Parathyroid adenoma (tissue), 2 donors: ENCODE measurements around the gene ORMDL1.

ENCODE experiments used
- H2AFZ ChIP-seq: fragments of 300-600 bp; sonication (generic); one replicate; pipeline ENCODE4 v1.7.0; 2017; ENCODE audit warnings: antibody characterized with exemption, mild to moderate bottlenecking
- H3K27ac ChIP-seq: fragments of 300-600 bp; sonication (generic); one replicate; pipeline ENCODE4 v1.7.0; 2017
- H3K27me3 ChIP-seq: fragments of 300-600 bp; sonication (generic); one replicate; pipeline ENCODE4 v1.7.0; 2017; ENCODE audit warnings: low read length; ENCODE audit not compliant: control insufficient read depth, insufficient read depth
- H3K36me3 ChIP-seq: fragments of 300-600 bp; sonication (generic); one replicate; pipeline ENCODE4 v1.7.0; 2017; ENCODE audit warnings: low read length; ENCODE audit not compliant: control insufficient read depth, insufficient read depth
- H3K4me1 ChIP-seq: fragments of 300-600 bp; sonication (generic); one replicate; pipeline ENCODE4 v1.7.0; 2017; ENCODE audit warnings: control low read depth
- H3K4me2 ChIP-seq: fragments of 300-600 bp; sonication (generic); one replicate; pipeline ENCODE4 v1.7.0; 2017; ENCODE audit warnings: low read length
- H3K4me3 ChIP-seq: fragments of 300-600 bp; sonication (generic); one replicate; pipeline ENCODE4 v1.7.0; 2017; ENCODE audit warnings: low read depth, low read length
- H3K79me2 ChIP-seq: fragments of 300-600 bp; sonication (generic); one replicate; pipeline ENCODE4 v1.7.0; 2017; ENCODE audit warnings: control low read depth
- H3K9ac ChIP-seq: fragments of 300-600 bp; sonication (generic); one replicate; pipeline ENCODE4 v1.7.0; 2017; ENCODE audit warnings: mild to moderate bottlenecking
- H3K9me3 ChIP-seq: fragments of 300-600 bp; sonication (generic); one replicate; pipeline ENCODE4 v1.7.0; 2017; ENCODE audit warnings: low read length; ENCODE audit not compliant: control insufficient read depth
- CTCF ChIP-seq: fragments of 300-600 bp; sonication (generic); IDR thresholded peaks from one replicate; pipeline ENCODE4 v1.7.0; 2017; ENCODE audit warnings: antibody characterized with exemption, mild to moderate bottlenecking
- donor health status: primary hyperparathyroidism.

Gene ORMDL1

DNA sequence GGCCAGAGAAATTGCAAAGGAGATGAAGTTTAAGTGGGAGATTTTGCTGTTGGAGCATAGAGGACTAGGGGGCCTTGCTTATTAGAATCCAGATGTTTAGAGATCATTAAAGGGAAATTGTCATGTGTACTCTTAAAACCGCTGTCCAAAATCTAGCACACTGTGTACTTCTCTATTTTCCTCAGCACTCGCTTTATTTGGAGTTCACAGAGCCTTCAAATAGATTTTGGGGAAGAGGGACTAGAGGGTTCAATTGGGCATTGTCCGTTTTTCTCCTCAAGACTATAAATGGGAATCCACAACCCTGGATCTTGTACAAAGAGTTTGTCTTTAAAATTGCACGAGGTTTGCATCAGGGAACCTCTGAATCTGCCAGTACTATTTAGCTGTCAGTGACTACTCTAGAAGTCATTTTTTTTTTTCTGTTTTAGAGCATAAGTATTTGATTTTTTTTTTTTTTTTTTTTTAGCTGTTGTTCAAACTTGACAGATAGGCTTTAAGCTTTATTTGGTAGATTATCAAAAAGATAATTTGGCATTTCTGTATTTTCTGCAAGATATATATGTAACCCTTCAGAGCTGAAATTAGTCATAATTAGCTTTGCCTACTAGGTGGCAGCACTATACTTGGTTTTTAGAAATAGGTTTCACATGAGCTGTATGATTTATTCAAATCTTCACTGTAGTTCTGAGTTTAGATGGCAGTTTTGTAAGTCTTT, 14.3 kb upstream of the ORMDL1 start:
- Histone ChIP-seq H3K9me3 (no peaks in the 10 kb centered on the region), H3K4me1 (no peaks in the 10 kb centered on the region), H3K4me2 (no peak overlapping the region), H3K36me3 (no peaks in the 10 kb centered on the region), H3K9ac (no peak overlapping the region), H3K79me2 (no peaks in the 10 kb centered on the region), H3K4me3 (no peak overlapping the region), H3K27ac (no peak overlapping the region), H2AFZ (no peak overlapping the region), H3K27me3 (no peaks in the 10 kb centered on the region)
- peak; percentile 32 for TF ChIP-seq CTCF

DNA sequence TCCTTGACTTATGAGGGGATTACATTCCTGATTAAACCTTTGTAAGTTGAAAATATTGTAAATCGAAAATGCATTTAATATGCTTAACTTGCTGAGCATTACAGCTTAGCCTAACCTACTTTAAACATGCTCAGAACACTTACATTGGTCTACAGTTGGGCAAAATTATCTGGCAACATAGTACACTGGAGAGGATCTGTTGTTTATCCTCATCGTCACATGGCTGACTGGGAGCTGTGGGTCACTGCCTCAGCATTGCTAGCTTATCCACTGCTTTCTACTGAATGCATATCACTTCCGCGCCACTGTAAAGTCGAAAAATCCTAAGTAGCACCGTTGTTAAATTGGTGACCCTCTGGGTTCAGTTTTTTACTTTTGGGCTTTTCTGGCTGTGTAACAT, 13.8 kb upstream of the ORMDL1 start:
- Histone ChIP-seq H3K27ac (no peak overlapping the region), H3K4me3 (no peak overlapping the region), H3K4me2 (no peak overlapping the region), H3K9me3 (no peaks in the 10 kb centered on the region), H2AFZ (no peak overlapping the region), H3K36me3 (no peaks in the 10 kb centered on the region), H3K79me2 (no peaks in the 10 kb centered on the region), H3K27me3 (no peaks in the 10 kb centered on the region), H3K4me1 (no peaks in the 10 kb centered on the region), H3K9ac (no peak overlapping the region)
- TF ChIP-seq CTCF = no peak

GRCh38 chr2:189794310-189794709, 10.2 kb upstream of the ORMDL1 start:
- Histone ChIP-seq H3K4me1 (no peaks in the 10 kb centered on the region), H3K9ac (no peak overlapping the region), H3K36me3 (no peaks in the 10 kb centered on the region), H3K4me2 (no peak overlapping the region), H2AFZ (no peak overlapping the region), H3K4me3 (no peak overlapping the region), H3K9me3 (no peaks in the 10 kb centered on the region), H3K27me3 (no peaks in the 10 kb centered on the region), H3K27ac (no peak overlapping the region), H3K79me2 (no peaks in the 10 kb centered on the region)
- no peak for TF ChIP-seq CTCF

DNA sequence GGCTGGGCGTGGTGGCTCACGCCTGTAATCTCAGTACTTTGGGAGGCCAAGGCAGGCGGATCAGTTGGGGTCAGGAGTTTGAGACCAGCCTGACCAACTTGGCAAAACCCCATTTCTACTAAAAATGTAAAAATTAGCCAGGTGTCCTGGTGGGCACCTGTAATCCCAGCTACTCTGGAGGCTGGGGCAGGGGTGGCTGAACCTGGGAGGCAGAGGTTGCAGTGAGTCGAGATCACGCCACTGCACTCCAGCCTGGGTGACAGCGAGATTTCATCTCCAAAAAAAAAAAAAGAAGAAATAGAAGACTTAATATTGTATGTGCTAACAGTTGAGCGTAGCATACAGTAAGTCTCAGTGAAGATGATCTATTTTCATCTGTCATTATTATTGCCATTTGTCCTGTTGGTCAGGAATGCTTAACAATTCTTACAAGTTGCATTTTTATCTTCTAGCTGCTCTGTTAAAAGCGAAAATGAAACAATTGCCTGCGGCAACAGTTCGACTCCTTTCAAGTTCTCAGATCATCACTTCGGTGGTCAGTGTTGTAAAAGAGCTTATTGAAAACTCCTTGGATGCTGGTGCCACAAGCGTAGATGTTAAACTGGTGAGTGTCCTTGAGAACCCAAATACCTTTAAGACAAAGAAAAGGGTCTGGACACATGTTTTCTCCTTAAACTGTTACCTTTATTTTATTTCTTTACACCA, 7.4 kb upstream of the ORMDL1 start:
- no peaks in the 10 kb centered on the region for H3K4me1 ChIP-seq
- no peaks in the 10 kb centered on the region for H3K36me3 ChIP-seq
- no peak overlapping the region for H3K4me2 ChIP-seq
- no peak overlapping the region for H3K9ac ChIP-seq
- no peak for TF ChIP-seq CTCF
- H3K9me3 ChIP-seq = no peaks in the 10 kb centered on the region
- no peaks in the 10 kb centered on the region for H3K79me2 ChIP-seq
- H2AFZ ChIP-seq = no peak overlapping the region
- H3K27me3 ChIP-seq = no peaks in the 10 kb centered on the region
- H3K4me3 ChIP-seq = no peak overlapping the region
- no peak overlapping the region for H3K27ac ChIP-seq
